Uterus (tissue), 2 donors: ENCODE data around the gene PNP.

ENCODE experiments used
- CTCF ChIP-seq, 4 experiments: fragments of 200-600 bp in 2 of 4; fragments of 450-650 bp in 2 of 4; sonication (generic) in 2 of 4; IDR thresholded peaks; one replicate each; pipeline ENCODE4 v1.5.1; 2016 to 2019; ENCODE audit warnings: antibody characterized with exemption in 4 of 4, mild to moderate bottlenecking in 2 of 4, moderate library complexity in 1 of 4
- POLR2A ChIP-seq, 2 donors: fragments of 450-650 bp; IDR thresholded peaks; one replicate each; pipeline ENCODE4 v1.6.1; 2016; ENCODE audit warnings: antibody characterized with exemption in 2 of 2, mild to moderate bottlenecking in 1 of 2, moderate library complexity in 1 of 2

GRCh38 chr14:20493634-20494033 is 24.4 kb downstream of the PNP start:
- TF ChIP-seq CTCF (IDR thresholded peaks at IDR 0.05) (no peak), POLR2A (IDR thresholded peaks at IDR 0.05) (no peak)
